Urinary bladder (tissue), 4 donors: ENCODE results near the gene MPRIP. TPM values are rescaled to one million over a fixed set of nuclear protein-coding genes. Genes with fewer than 3 reads are reported as not detected.

Experiments
- DNase-seq: peaks from one replicate; pipeline ENCODE4 v3.0.0-alpha.2; 2015; ENCODE audit errors: extremely low spot score
- H3K27ac ChIP-seq: one replicate; pipeline ENCODE4 v1.5.1; 2013; ENCODE audit warnings: low read depth, mild to moderate bottlenecking, moderate library complexity
- H3K36me3 ChIP-seq: one replicate; pipeline ENCODE4 v1.6.1; 2013; ENCODE audit warnings: mild to moderate bottlenecking, moderate library complexity; ENCODE audit not compliant: insufficient read depth
- H3K4me1 ChIP-seq: one replicate; pipeline ENCODE4 v1.6.1; 2013; ENCODE audit warnings: mild to moderate bottlenecking, moderate library complexity; ENCODE audit not compliant: insufficient read depth
- H3K4me3 ChIP-seq: one replicate; pipeline ENCODE4 v1.5.1; 2013; ENCODE audit warnings: low read depth, low read length
- WGBS: extraction: QIAGEN DNeasy Blood & Tissue Kit; methylation state at CpG from one replicate; pipeline ENCODE4 v1.1.7; 2013; 5-methylcytosine and 5-hydroxymethylcytosine counted together
- polyA plus RNA-seq: library from polyadenylated mRNA; stranded (reverse); fragments of 200-250 nt; gene quantifications from one replicate; pipeline ENCODE4 v1.2.3, GENCODE V29; 2013
- total RNA-seq: library from RNA; depleted of rRNA; stranded (reverse); fragments of >200 nt; gene quantifications from one replicate; pipeline ENCODE4 v1.2.3, GENCODE V29; 2014
- donor health status: healthy with polysubstance abuse.
- donor health status: healthy.

Gene MPRIP
- total and polyA plus RNA-seq, 2 donors, result 91.4 to 158 TPM

DNA sequence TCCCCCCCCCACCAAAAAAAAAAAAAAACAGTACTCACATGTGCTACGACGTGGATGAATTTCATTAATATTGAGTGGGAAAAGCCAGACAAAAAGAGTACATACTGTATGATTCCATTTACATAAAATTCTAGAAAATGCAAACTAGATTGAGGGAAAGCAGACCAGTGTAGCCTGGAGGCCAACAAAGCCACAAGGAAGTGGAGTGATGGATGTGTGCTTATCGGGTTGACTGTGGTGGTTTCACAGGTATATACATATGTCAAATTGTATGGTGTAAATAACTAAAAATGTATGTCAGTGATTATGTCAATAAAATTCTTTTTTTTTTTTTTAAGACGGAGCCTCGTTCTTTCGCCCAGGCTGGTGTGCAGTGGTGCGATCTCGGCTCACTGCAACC is 165.7 kb downstream of the MPRIP start:
- WGBS, result 81% methylated on average over 8 of the region's 8 CpGs
- no peaks in the 10 kb centered on the region for H3K36me3 ChIP-seq
- H3K27ac ChIP-seq, result no peak overlapping the region
- DNase-seq, result no peak
- H3K4me3 ChIP-seq, result no peak overlapping the region
- H3K4me1 ChIP-seq, result peaks cover 3% of the 10 kb centered on the region

DNA sequence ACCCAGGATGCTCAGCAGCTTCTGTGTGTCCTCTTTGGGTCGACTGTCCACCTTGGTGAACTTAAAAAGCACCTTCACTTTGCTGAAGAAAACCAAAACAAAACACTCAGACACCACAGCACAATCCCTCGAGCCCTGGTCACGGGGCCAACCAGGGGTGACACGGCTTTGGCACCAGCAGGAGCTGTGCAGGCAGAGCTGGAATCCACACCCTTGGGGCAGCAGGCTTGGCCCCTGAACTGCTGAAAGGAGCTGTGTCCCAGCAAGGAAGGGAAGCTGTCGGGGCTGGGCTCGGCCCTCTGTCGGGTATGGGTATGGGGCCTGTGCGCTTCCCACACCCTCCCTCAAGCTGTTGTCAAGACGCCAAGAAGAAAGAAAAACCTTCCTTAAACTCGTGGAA is 171.5 kb downstream of the MPRIP start:
- no peak overlapping the region for H3K4me3 ChIP-seq
- H3K36me3 ChIP-seq, result peaks cover 4% of the 10 kb centered on the region
- DNase-seq, result no peak
- 74% methylated on average over 10 of the region's 10 CpGs for WGBS
- H3K4me1 ChIP-seq, result no peaks in the 10 kb centered on the region
- H3K27ac ChIP-seq, result no peak overlapping the region

DNA sequence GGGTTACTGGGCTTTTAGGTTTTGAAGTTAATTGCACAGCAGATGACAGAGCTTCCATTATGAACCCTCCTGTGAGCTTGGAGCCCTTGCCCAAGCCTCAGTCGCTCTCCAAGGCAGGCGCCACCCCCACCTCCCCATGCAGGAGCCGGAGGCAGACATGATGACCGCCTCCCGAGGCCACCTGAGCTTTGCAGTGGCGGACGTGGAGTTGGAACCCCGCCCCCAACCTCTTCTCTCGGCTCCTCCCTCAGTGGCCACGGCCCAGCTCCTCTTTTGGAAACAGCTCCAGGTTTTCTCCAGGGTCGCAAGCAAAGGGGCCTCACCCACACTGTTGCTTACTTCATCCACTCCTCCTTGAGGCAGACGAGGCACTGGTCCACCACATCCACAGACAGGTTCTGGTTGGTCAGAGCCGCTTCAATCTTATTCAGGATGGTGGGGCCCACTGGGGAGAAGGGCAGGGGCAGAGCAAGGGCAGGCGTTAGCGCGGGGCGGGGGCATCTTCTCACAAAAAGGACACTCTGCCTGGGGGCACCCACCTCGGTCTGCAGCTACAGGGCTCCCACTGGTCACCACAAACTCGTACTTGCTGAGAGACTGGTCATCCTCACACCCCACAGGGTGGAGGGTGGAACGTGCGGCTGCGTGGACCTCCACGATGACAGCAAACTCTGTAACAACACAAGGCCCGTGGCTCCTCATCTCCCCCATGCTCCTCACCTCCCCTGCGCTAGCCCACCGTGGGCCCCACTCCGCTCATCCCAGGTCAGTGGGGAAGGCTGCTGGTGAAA is 172.6 kb downstream of the MPRIP start:
- no peak overlapping the region for H3K27ac ChIP-seq
- no peaks in the 10 kb centered on the region for H3K4me1 ChIP-seq
- WGBS, result 86% methylated on average over 27 of the region's 27 CpGs
- H3K36me3 ChIP-seq, result peaks cover 4% of the 10 kb centered on the region
- no peak for DNase-seq
- no peak overlapping the region for H3K4me3 ChIP-seq

DNA sequence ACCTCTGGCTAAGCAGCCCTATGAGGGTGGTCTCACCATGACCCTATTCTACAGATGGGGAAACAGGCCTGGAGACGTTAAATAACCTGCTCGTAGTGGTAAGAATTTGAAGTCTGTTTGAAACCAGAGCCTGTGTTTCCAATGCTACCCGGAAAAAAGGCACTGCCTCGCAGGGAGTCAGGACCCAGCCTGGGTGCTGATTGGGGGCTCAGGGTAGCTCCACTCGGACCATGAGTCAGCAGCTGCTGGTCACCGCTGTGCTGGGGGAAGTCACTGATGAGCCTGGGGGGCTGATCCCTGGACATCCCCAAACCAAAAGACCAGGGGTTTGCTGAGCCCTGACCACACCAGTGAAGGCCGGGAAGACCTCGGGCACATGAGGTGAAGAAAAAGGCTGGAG is 173.3 kb downstream of the MPRIP start:
- Histone ChIP-seq H3K36me3 (peaks cover 4% of the 10 kb centered on the region), H3K27ac (no peak overlapping the region), H3K4me3 (no peak overlapping the region), H3K4me1 (no peaks in the 10 kb centered on the region)
- WGBS, result 85% methylated on average over 8 of the region's 8 CpGs
- DNase-seq, result no peak

DNA sequence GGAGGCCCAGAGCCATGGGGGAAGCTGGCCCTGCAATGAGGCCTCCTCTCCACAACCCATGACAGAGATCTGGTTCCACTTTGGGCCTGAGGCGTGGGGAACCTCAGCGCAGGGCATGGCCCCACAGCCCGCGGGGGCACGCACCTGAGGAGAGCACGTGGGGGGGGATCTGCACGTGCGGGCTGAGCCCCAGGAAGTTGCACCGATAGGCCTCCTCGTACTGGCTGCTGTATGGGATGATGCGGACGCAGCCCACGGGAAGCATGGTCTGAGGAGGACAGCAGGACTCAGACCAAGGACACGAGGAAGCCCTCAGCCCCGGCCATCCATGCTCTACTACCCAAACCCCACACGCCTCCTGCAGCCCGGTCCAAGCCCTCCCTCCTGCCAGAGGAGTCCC is 174.0 kb downstream of the MPRIP start:
- H3K36me3 ChIP-seq, result peaks cover 6% of the 10 kb centered on the region

DNA sequence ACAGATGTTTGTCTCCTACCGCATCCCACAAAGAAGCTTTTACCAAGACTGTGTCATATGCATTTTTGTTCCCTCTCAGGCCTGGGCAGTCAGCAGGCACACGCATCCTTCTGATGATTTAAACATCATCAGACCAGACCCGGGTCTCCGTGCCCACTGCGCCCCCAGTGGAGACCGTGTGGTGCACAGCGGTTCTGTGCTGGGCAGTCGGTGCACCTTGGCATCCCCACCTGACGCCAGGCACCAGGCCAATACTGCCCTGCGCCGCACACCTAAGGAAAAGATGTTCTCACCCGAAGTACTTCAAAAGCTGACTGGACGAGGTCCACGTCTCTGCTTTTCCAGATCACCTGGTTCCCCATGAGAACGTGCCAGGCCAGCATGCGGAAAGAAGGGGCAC is 174.5 kb downstream of the MPRIP start:
- Histone ChIP-seq H3K4me1 (no peaks in the 10 kb centered on the region), H3K27ac (no peak overlapping the region), H3K36me3 (peaks cover 8% of the 10 kb centered on the region), H3K4me3 (no peak overlapping the region)
- no peak for DNase-seq
- WGBS, result 91% methylated on average over 16 of the region's 16 CpGs

More for the DNA sequence above, 174.0 kb downstream of the MPRIP start:
- Histone ChIP-seq H3K4me1 (no peaks in the 10 kb centered on the region), H3K4me3 (no peak overlapping the region), H3K27ac (no peak overlapping the region)
- DNase-seq, result no peak
- WGBS, result 90% methylated on average over 17 of the region's 17 CpGs

DNA sequence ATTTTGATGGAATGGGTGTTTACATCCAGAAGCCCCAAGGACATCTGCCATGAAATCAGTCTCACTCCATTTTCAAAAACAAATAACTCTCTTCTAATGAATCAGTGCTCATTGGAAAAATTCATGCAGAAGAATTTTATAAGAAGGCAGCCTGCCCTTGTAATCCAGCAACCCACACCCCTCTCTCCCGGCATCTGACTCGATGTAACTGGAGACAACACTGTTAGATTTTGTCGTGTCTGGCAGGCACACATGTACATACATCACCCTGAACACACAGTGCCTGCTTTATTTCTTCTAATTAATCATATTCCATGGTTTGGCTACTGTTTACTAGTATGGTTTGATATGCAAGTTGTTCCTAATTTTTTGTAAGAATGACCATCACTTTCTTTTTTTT is 175.7 kb downstream of the MPRIP start:
- Histone ChIP-seq H3K4me3 (no peak overlapping the region), H3K36me3 (peaks cover 10% of the 10 kb centered on the region), H3K4me1 (no peaks in the 10 kb centered on the region), H3K27ac (no peak overlapping the region)
- 83% methylated on average over 3 of the region's 3 CpGs for WGBS
- DNase-seq, result no peak

DNA sequence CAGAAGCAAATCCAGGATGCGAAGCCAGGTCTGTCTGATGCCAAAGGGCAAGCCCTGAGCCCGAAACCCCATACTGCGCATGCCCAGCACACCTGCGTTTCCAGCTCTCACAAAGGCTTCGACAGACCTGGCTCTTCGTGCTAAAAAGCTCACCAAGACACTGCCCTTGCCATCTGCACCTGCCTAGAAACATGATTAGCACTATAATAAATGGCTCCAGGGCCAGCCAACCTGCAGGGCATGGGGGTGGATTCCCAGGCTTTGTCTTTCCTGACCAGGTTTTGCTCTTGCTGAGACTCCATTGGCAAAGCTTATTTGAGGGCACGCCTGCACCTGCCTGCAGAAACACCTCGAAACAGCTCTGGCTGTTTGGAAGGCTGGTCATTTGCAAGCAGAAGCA is 178.3 kb downstream of the MPRIP start:
- Histone ChIP-seq H3K27ac (no peak overlapping the region), H3K4me1 (no peaks in the 10 kb centered on the region), H3K36me3 (peaks cover 10% of the 10 kb centered on the region), H3K4me3 (no peak overlapping the region)
- DNase-seq, result no peak
- WGBS, result 97% methylated on average over 8 of the region's 8 CpGs

DNA sequence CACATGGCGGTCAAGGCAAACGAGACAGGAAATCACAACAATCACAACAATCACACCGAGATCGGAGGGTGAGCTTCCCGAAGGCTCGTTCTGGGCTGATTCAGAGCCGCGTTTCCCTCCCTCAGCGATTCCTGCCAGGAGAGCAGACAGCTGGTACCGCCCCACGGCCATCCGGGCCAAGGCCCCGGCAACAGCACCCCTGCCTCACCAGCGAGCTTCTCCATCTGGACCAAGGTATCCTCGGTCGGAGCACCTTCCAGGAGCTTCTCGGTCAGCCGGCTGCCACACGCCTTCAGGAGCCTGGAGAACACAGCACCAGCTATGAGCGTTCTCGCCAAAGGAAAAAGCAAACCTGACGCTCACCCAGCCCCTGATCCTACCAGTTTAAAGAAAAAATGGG is 179.1 kb downstream of the MPRIP start:
- WGBS, result 95% methylated on average over 22 of the region's 22 CpGs

DNA sequence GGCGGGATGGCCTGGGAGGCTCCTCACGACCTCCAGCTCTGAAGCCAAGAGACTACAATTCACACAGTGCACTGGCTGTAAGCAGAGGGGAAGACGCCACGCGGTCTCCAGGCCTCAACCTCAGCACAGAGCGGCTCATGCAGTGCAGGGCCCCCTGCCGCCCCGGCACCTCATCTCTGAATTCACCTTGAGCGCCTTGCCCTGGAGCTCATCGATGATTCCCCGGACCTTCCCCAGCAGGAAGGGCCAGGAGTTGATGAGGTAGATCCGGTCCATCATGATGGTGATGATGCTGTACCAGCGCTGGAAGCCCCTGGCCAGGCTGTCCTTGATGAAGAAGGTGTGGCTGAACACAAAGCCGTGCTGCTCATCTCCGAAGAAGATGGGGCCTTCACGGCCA is 181.5 kb downstream of the MPRIP start:
- WGBS, result 96% methylated on average over 16 of the region's 16 CpGs
- Histone ChIP-seq H3K27ac (no peak overlapping the region), H3K4me3 (no peak overlapping the region), H3K4me1 (no peaks in the 10 kb centered on the region), H3K36me3 (peaks cover 12% of the 10 kb centered on the region)
- DNase-seq, result no peak

More for the DNA sequence above, 179.1 kb downstream of the MPRIP start:
- H3K4me3 ChIP-seq, result no peak overlapping the region
- no peaks in the 10 kb centered on the region for H3K4me1 ChIP-seq
- peaks cover 10% of the 10 kb centered on the region for H3K36me3 ChIP-seq
- no peak for DNase-seq
- no peak overlapping the region for H3K27ac ChIP-seq

DNA sequence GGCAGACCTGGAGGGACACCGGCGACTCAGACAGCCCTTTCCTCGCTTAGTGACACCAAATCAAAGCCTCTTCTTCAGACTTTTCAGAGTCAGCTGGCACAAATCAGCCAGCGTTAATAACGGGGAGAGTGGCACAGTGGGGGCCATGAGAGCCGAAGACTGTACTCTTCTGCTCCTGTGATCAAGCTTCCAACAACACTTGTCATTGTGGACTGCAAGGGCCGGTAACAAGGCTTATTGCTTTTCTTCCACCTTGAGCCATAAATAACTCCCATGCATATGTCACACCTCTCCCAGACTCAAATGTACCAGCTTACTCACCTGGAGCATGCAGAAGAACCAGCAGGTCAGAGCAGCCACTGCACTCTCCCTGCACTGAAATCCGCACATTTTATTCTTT is 181.9 kb downstream of the MPRIP start:
- Histone ChIP-seq H3K36me3 (peaks cover 12% of the 10 kb centered on the region), H3K4me3 (no peak overlapping the region), H3K4me1 (no peaks in the 10 kb centered on the region), H3K27ac (no peak overlapping the region)
- DNase-seq, result no peak
- WGBS, result 85% methylated on average over 8 of the region's 8 CpGs

DNA sequence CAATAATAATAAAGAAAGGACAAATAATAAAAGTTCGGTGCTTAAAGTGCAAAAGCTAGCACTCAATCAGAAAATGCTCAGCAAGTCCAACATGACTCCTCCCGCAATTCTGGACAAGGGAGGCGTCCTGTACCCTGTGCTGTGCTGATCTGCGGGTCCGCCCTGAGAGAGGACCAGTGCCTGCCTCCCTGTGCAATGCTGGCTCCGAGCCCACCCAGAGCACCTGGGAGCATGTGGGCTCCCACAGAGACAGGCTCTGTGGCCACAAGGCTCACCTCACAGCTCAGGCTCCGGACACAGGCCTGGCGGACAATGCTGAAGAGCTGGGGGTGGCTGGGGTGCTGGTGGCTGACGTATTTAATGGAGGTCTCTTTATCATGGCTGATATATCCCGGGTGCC is 183.6 kb downstream of the MPRIP start:
- no peak for DNase-seq
- WGBS, result 95% methylated on average over 10 of the region's 10 CpGs
- H3K36me3 ChIP-seq, result peaks cover 14% of the 10 kb centered on the region
- no peaks in the 10 kb centered on the region for H3K4me1 ChIP-seq
- H3K4me3 ChIP-seq, result no peak overlapping the region
- H3K27ac ChIP-seq, result no peak overlapping the region

DNA sequence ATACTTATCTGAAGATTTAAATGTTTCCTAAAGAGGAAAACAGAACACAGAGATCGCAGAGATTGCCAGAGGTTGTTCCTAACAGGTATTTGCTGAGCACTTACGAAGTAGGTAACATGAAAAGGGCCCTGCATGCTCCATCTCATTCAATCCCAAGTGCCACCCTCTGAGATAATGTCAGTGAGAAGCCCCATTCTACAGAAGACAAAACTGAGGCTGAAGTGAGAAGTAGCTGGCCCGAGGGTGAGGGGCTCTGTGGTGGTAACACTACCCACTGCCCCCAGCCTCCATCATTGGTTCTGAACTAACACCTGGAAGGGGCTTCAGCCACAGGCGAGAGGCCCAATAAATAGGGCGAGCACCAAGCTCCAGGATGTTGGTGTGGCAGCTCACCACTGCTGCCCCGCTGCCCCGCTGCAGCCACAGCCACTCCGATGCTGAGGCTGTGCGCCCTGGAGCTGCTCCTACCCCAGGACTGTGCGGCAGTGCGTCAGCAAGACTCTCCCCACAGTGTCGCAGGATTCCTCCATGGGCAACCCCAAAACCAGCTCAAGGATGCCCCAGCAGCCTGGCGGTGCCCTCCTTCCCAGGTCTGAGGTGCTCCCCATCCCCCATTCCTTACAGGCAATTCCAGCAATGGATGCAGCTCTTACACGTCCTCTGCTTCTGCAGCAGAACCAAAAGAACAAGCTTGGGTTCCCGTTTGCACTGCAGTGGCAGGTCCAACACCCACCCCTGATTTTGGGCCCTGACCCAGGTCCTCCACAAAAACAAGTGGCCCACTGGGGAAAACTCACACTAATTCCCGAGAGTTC is 184.4 kb downstream of the MPRIP start:
- Histone ChIP-seq H3K27ac (no peak overlapping the region), H3K4me1 (no peaks in the 10 kb centered on the region), H3K36me3 (peaks cover 10% of the 10 kb centered on the region), H3K4me3 (no peak overlapping the region)
- DNase-seq, result no peak
- 94% methylated on average over 16 of the region's 16 CpGs for WGBS
